SK-N-SH (cell line): ENCODE results near the gene KCNQ5.

Source experiments
- MXI1 ChIP-seq: IDR thresholded peaks from 2 replicates; pipeline ENCODE4 v1.6.1; 2012; ENCODE audit warnings: mild to moderate bottlenecking, low read depth, low read length, improper control_type of control experiment
- TCF12 ChIP-seq: IDR thresholded peaks from 2 replicates; pipeline ENCODE4 v1.4.0; 2012

DNA sequence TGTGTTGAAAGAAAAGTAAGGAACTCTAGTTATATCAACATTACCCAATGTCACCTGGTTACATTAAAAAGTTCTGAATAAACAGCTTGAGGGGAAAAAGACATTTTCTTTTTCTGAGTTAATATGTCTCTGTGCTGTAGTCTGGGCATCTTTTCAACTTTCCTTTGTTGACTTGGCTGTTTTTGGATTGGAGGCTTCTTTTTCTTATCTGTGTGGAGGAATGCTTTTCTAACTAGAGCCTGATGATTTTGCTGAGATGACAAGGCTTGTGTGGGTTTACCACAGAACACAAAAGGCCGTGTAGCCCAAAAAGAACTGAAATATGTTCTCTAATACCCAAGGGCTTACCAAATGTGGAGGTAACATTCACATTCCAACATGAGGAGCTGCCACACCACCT is 161.8 kb downstream of the KCNQ5 start:
- TF ChIP-seq MXI1 (no peak), TCF12 (no peak)
